Lower leg skin (tissue), 4 donors: ENCODE data around the gene SLC39A11. TPM values are rescaled to one million over a fixed set of nuclear protein-coding genes. Genes with fewer than 3 reads are reported as not detected.

Experiments used
- DNase-seq, 2 donors: peaks; one replicate each; pipeline ENCODE4 v3.0.0-alpha.2; 2019; ENCODE audit warnings: low spot score in 2 of 2
- H3K4me3 ChIP-seq: fragments of 200-600 bp; sonication (generic); 2 replicates; pipeline ENCODE4 v1.5.1; 2017; ENCODE audit warnings: mild to moderate bottlenecking, low read depth; ENCODE audit not compliant: poor library complexity, severe bottlenecking
- CTCF ChIP-seq, 3 donors: fragments of 450-650 bp; IDR thresholded peaks; one replicate each; pipeline ENCODE4 v1.5.1; 2016; ENCODE audit warnings: antibody characterized with exemption in 3 of 3, mild to moderate bottlenecking in 3 of 3, moderate library complexity in 2 of 3
- POLR2A ChIP-seq, 2 donors: fragments of 450-650 bp; IDR thresholded peaks; one replicate each; pipeline ENCODE4 v1.6.1; 2016 to 2017; ENCODE audit warnings: antibody characterized with exemption in 2 of 2, mild to moderate bottlenecking in 1 of 2, moderate library complexity in 1 of 2
- WGBS, 2 donors: methylation state at CpG; one replicate each; pipeline ENCODE4 v1.1.5; 2018; 5-methylcytosine and 5-hydroxymethylcytosine counted together
- intact Hi-C: fragments of 100-400 bp; cut with DNase I; formaldehyde crosslinking; loops from one replicate; pipeline ENCODE4 v1.15.0; 2023; ENCODE audit warnings: low total_unique reads
- total RNA-seq, 4 donors: library from RNA; depleted of rRNA; stranded (reverse); fragments of >200 nt; gene quantifications; one replicate each; pipeline ENCODE4 v1.1.0, GENCODE V29; 2016

Gene SLC39A11
- total RNA-seq, 4 donors from 2014 or later = 41.6 to 59.0 (median 47.1) TPM

- WGBS, 2 donors = 77 to 80% methylated on average over 5 of the region's 5 CpGs
- intact Hi-C loops = no loop called here
- no peak overlapping the region for H3K4me3 ChIP-seq
- DNase-seq = no peak
- TF ChIP-seq POLR2A (IDR thresholded peaks at IDR 0.05) = no peak
Observed at GRCh38 chr17:72970246-72970645, 122.2 kb downstream of the SLC39A11 start.

- DNase-seq = no peak
- no peak overlapping the region for H3K4me3 ChIP-seq
- WGBS, 2 donors = 79 to 82% methylated on average over 5 of the region's 5 CpGs
- TF ChIP-seq POLR2A (IDR thresholded peaks at IDR 0.05) = no peak
- TF ChIP-seq CTCF (IDR thresholded peaks at IDR 0.05) = no peak
- intact Hi-C loops = no loop called here
Observed at GRCh38 chr17:72969293-72969906, 123.1 kb downstream of the SLC39A11 start.

- TF ChIP-seq POLR2A (IDR thresholded peaks at IDR 0.05) (no peak), CTCF (IDR thresholded peaks at IDR 0.05) (no peak)
- 85 to 86% methylated on average over 9 of the region's 9 CpGs for WGBS, 2 donors
- intact Hi-C loops = no loop called here
- DNase-seq = no peak
- H3K4me3 ChIP-seq = no peak overlapping the region
Observed at GRCh38 chr17:72968798-72969197, 123.7 kb downstream of the SLC39A11 start.

GRCh38 chr17:72967977-72968585 lies 124.4 kb downstream of the SLC39A11 start:
- intact Hi-C loops = no loop called here

GRCh38 chr17:72967277-72967970 lies 125.1 kb downstream of the SLC39A11 start:
- TF ChIP-seq CTCF (IDR thresholded peaks at IDR 0.05) = no peak
- no peak for TF ChIP-seq POLR2A (IDR thresholded peaks at IDR 0.05)
- intact Hi-C loops = no loop called here
- WGBS, 2 donors = 63 to 77% methylated on average over 8 of the region's 8 CpGs

More at GRCh38 chr17:72967977-72968585, 124.4 kb downstream of the SLC39A11 start:
- TF ChIP-seq CTCF (IDR thresholded peaks at IDR 0.05) (no peak), POLR2A (IDR thresholded peaks at IDR 0.05) (no peak)
- WGBS, 2 donors = 78 to 79% methylated on average over 5 of the region's 5 CpGs
- no peak for DNase-seq
- no peak overlapping the region for H3K4me3 ChIP-seq

GRCh38 chr17:72962106-72962505 lies 130.4 kb downstream of the SLC39A11 start:
- no peak for TF ChIP-seq POLR2A (IDR thresholded peaks at IDR 0.05)
- no peak for TF ChIP-seq CTCF (IDR thresholded peaks at IDR 0.05)
- intact Hi-C loops = no loop called here
- DNase-seq = no peak
- WGBS, 2 donors = 90 to 91% methylated on average over 3 of the region's 3 CpGs
- H3K4me3 ChIP-seq = no peak overlapping the region

More at GRCh38 chr17:72967277-72967970, 125.1 kb downstream of the SLC39A11 start:
- DNase-seq = no peak
- no peak overlapping the region for H3K4me3 ChIP-seq
